GM23338 (cell line): ENCODE data around the gene OCA2. TPM values are rescaled to one million over a fixed set of nuclear protein-coding genes. Genes with fewer than 3 reads are reported as not detected.

Experiments
- ATAC-seq: fragments of 200-7000 bp; cut with Tn5 transposase; 3 replicates; pipeline ENCODE4 v1.9.1; 2020
- DNase-seq: peaks from one replicate; pipeline ENCODE4 v3.0.0-alpha.2; 2015; ENCODE audit warnings: low spot score
- H2AFZ ChIP-seq: fragments of 200-600 bp; sonication (generic); 2 replicates; pipeline ENCODE4 v1.8.0; 2016; ENCODE audit warnings: antibody characterized with exemption, mild to moderate bottlenecking, moderate library complexity
- H3F3A ChIP-seq: fragments of 200-600 bp; sonication (generic); replicated peaks from 2 replicates; pipeline ENCODE4 v1.8.0; 2017; ENCODE audit warnings: antibody characterized with exemption, mixed run types, low read depth
- H3K27ac ChIP-seq: fragments of 200-600 bp; sonication (generic); 2 replicates; pipeline ENCODE4 v1.6.1; 2016; ENCODE audit warnings: low read depth
- H3K27me3 ChIP-seq: fragments of 200-600 bp; sonication (generic); 2 replicates; pipeline ENCODE4 v1.8.0; 2016; ENCODE audit warnings: mild to moderate bottlenecking, mixed run types, moderate library complexity; ENCODE audit not compliant: insufficient read depth
- H3K36me3 ChIP-seq: fragments of 200-600 bp; sonication (generic); 2 replicates; pipeline ENCODE4 v1.8.0; 2016; ENCODE audit warnings: mild to moderate bottlenecking; ENCODE audit not compliant: insufficient read depth
- H3K4me1 ChIP-seq: fragments of 200-600 bp; sonication (generic); 2 replicates; pipeline ENCODE4 v1.8.0; 2016; ENCODE audit warnings: mild to moderate bottlenecking, moderate library complexity; ENCODE audit not compliant: insufficient read depth
- H3K4me2 ChIP-seq: fragments of 200-600 bp; sonication (generic); 2 replicates; pipeline ENCODE4 v1.7.1; 2017; ENCODE audit warnings: mixed run types
- H3K4me3 ChIP-seq: fragments of 200-600 bp; sonication (generic); 2 replicates; pipeline ENCODE4 v1.6.1; 2016; ENCODE audit warnings: mixed run types
- H3K79me2 ChIP-seq: fragments of 200-600 bp; sonication (generic); replicated peaks from 2 replicates; pipeline ENCODE4 v1.8.0; 2017; ENCODE audit warnings: mild to moderate bottlenecking; ENCODE audit not compliant: insufficient read depth
- H3K9me2 ChIP-seq: fragments of 200-600 bp; sonication (generic); 2 replicates; pipeline ENCODE4 v1.8.0; 2017; ENCODE audit not compliant: insufficient read depth
- H4K20me1 ChIP-seq: fragments of 200-600 bp; sonication (generic); replicated peaks from 2 replicates; pipeline ENCODE4 v1.8.0; 2017; ENCODE audit warnings: mild to moderate bottlenecking; ENCODE audit not compliant: insufficient read depth
- H3K27ac Mint-ChIP-seq: 2 replicates; pipeline ENCODE4 v1.8.0; 2020; ENCODE audit warnings: inconsistent platforms, mild to moderate bottlenecking, moderate library complexity, mixed read lengths
- H3K27me3 Mint-ChIP-seq: 3 replicates; pipeline ENCODE4 v1.8.0; 2022; ENCODE audit warnings: low read depth, mild to moderate bottlenecking, moderate library complexity, mixed read lengths, inconsistent platforms; ENCODE audit not compliant: insufficient read depth, poor library complexity
- H3K36me3 Mint-ChIP-seq: 3 replicates; pipeline ENCODE4 v1.8.0; 2021; ENCODE audit warnings: low read depth, mild to moderate bottlenecking, inconsistent platforms, moderate library complexity, mixed read lengths
- H3K4me1 Mint-ChIP-seq: 3 replicates; pipeline ENCODE4 v1.8.0; 2020; ENCODE audit warnings: mild to moderate bottlenecking, inconsistent platforms, mixed read lengths
- H3K4me3 Mint-ChIP-seq: 3 replicates; pipeline ENCODE4 v1.8.0; 2021; ENCODE audit warnings: moderate library complexity, mild to moderate bottlenecking, inconsistent platforms, mixed read lengths
- H3K9me3 Mint-ChIP-seq: 3 replicates; pipeline ENCODE4 v1.8.0; 2020; ENCODE audit warnings: moderate library complexity, mild to moderate bottlenecking, inconsistent platforms, mixed read lengths
- CTCF ChIP-seq, 2 experiments: fragments of 200-600 bp in 1 of 2; sonication (generic) in 1 of 2; conservative IDR thresholded peaks; 2 replicates each; pipeline versions ENCODE4 v1.5.1 to v1.6.1; 2016 to 2017; ENCODE audit warnings: antibody characterized with exemption in 2 of 2, low read depth in 2 of 2, mild to moderate bottlenecking in 2 of 2, moderate library complexity in 1 of 2
- ETS1 ChIP-seq: IDR thresholded peaks from 2 replicates; pipeline ENCODE4 v1.6.1; 2016; ENCODE audit warnings: antibody characterized with exemption
- EZH2phosphoT487 ChIP-seq: fragments of 200-600 bp; sonication (generic); IDR thresholded peaks from one replicate; pipeline ENCODE4 v1.8.1; 2018; ENCODE audit warnings: antibody characterized with exemption; ENCODE audit not compliant: unreplicated experiment
- JUNB ChIP-seq: IDR thresholded peaks from one replicate; pipeline ENCODE4 v1.6.1; 2016; ENCODE audit warnings: antibody characterized with exemption; ENCODE audit not compliant: unreplicated experiment
- REST ChIP-seq: IDR thresholded peaks from one replicate; pipeline ENCODE4 v1.6.1; 2018; ENCODE audit warnings: antibody characterized with exemption; ENCODE audit not compliant: unreplicated experiment
- STAT1 ChIP-seq: IDR thresholded peaks from one replicate; pipeline ENCODE4 v1.6.1; 2016; ENCODE audit warnings: antibody characterized with exemption; ENCODE audit not compliant: unreplicated experiment
- polyA plus RNA-seq: library from polyadenylated mRNA; unstranded; fragments of >200 nt; fragmentation: Nextera tagmentation; extraction: Ambion mirVana; gene quantifications from 2 replicates; pipeline ENCODE4 v1.2.1, GENCODE V29; 2016
- total RNA-seq: library from RNA; depleted of rRNA; stranded (reverse); fragments of >200 nt; shearing (Covaris generic); gene quantifications from 2 replicates; pipeline ENCODE4 v1.2.3, GENCODE V29; 2014

OCA2 gene
- total and polyA plus RNA-seq, 2 experiments from 2014 or later = 0.40 to 0.69 TPM

- H4K20me1 ChIP-seq = no peaks in the 10 kb centered on the region
- H3F3A ChIP-seq = no peaks in the 10 kb centered on the region
- H2AFZ ChIP-seq = no peak overlapping the region
- H3K79me2 ChIP-seq = no peaks in the 10 kb centered on the region
- ATAC-seq (no peak), DNase-seq (no peak)
- Mint-ChIP-seq H3K9me3 (no peaks in the 10 kb centered on the region), H3K36me3 (no peaks in the 10 kb centered on the region), H3K4me1 (peaks cover 18% of the 10 kb centered on the region; the same call in 2 of the 3 replicates), H3K27ac (peak overlapping the region; percentile 30; the same call in 1 of the 2 replicates), H3K4me3 (no peak overlapping the region), H3K27me3 (no peaks in the 10 kb centered on the region)
- H3K36me3 ChIP-seq = no peaks in the 10 kb centered on the region
- no peaks in the 10 kb centered on the region for H3K27me3 ChIP-seq
- H3K4me2 ChIP-seq = no peak overlapping the region
- H3K4me1 ChIP-seq = peaks cover 7% of the 10 kb centered on the region; the same call in 1 of the 2 replicates
- H3K4me3 ChIP-seq = no peak overlapping the region
- H3K9me2 ChIP-seq = no peaks in the 10 kb centered on the region
- H3K27ac ChIP-seq = no peak overlapping the region
- no peak for TF ChIP-seq REST
These were observed 315.4 kb downstream of the OCA2 start for GRCh38 chr15:27783678-27784077.

GRCh38 chr15:27782125-27782524 is 317.0 kb downstream of the OCA2 start:
- Histone ChIP-seq H3K4me2 (no peak overlapping the region), H3K36me3 (no peaks in the 10 kb centered on the region), H3K4me3 (no peak overlapping the region), H3K9me2 (no peaks in the 10 kb centered on the region), H4K20me1 (no peaks in the 10 kb centered on the region), H3F3A (no peaks in the 10 kb centered on the region), H3K27ac (no peak overlapping the region), H3K27me3 (no peaks in the 10 kb centered on the region), H3K79me2 (no peaks in the 10 kb centered on the region), H3K4me1 (0 out of 2 replicates have a peak, but pooled peaks cover 3% of the 10 kb centered on the region), H2AFZ (no peak overlapping the region)
- no peak overlapping the region for H3K27ac Mint-ChIP-seq
- no peaks in the 10 kb centered on the region for H3K36me3 Mint-ChIP-seq
- H3K4me1 Mint-ChIP-seq = peaks cover 12% of the 10 kb centered on the region; the same call in 2 of the 3 replicates
- DNase-seq = no peak
- H3K4me3 Mint-ChIP-seq = no peak overlapping the region
- ATAC-seq = no peak
- no peaks in the 10 kb centered on the region for H3K9me3 Mint-ChIP-seq
- no peaks in the 10 kb centered on the region for H3K27me3 Mint-ChIP-seq
- TF ChIP-seq EZH2phosphoT487 (no peak), CTCF (conservative IDR thresholded peaks at IDR 0.05; ENCODE audit: low read depth in 2 of 2) (no peak), ETS1 (no peak), REST (no peak), STAT1 (no peak), JUNB (no peak)
